Inflammatory macrophage treated with lipopolysaccharide for 1 hour (primary cell): ENCODE results near the gene GBP3.
"Not testable (repeated sequence)": the region's sequence is repeated elsewhere in the genome, so short reads cannot be mapped to it uniquely, and the experiment has no call there.

Experiments used
- DNase-seq, 2 donors: peaks; one replicate each; pipeline ENCODE4 v3.0.0-alpha.2; 2020 to 2022

The GBP3 gene

DNA sequence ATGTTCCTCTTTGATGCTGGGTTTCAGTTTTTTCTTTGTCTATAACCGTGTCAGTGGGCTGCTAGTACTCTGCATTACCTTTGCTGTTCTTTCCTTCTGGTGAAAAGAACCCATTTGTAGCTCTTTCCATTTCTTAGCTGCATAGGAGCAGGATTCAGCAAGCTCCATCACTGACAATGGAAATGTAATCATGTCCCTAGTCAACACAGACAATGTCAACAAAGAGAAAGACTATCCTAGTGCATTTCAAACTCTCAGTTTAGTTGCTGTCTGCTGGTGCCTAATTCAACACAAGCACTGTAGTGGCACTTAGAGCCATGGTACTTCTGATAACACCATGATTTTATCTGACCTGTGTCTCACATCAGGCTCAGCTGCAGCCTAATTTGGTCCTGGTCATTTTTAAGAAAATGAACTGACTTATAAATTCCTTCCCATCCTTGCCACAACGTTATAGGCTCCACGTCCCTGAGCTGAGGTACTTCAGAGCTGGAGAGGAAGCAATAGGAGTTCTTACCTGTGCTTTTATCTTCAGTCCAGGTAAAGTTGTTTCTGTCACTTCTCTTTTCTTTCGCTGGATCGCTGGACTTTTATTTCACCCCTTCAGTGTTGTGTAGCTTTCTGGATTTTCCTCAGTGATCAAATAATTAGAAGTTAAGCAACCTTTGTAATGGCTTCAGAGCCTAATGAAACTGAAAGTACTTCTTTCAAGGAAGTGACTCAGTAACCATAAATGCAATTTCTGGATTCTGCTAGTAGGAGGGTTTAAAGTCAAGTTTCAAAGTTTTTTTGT lies at the start of gene GBP3:
Gene GBP3 (minus strand): TSS at position 700 of the 793 bp plus-strand sequence. CDS start 2,145 bp downstream, outside the sequence.
- peak; percentile 95 for DNase-seq

GRCh38 chr1:89070509-89070908 lies 47.8 kb upstream of the GBP3 start:
- DNase-seq = no peak

DNA sequence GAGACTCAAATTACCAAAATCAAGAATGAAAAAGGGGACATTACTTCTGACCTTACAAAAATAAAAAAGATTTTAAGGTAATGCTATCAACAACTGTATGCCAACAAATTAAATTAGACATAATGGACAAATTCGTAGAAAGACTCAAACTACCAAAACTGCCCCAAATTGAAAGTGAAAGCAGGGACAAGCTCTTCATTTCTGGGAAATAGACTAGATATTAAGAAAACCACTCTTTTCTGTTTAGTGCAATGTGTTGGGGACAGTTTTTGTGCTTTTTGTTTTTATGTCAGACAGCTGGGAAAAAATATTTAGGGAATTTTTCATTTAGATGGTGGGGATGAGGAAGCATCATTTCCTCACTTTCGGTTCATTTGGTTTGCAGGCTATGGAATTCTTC lies 47.3 kb upstream of the GBP3 start:
- peak; percentile 58 to 65 for DNase-seq

DNA sequence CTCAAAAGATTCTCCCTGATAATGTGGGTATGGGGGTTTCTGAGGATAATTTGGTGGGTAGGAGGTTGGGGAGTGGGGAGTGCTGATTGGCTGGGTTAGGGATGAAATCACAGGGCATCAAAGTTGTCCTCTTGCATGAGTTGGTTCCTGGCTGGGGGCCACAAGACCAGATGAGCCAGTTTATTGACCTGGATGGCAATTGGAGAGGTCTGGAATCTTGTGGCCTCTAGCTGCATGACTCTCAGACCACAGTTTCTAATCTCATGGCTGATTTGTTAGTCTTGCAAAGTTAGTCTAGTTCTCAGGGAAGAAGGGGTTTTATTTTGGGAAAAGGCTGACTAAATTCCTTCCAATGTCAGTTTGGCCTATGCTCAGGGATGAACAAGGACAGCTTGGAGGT lies 45.6 kb upstream of the GBP3 start:
- DNase-seq = no peak

DNA sequence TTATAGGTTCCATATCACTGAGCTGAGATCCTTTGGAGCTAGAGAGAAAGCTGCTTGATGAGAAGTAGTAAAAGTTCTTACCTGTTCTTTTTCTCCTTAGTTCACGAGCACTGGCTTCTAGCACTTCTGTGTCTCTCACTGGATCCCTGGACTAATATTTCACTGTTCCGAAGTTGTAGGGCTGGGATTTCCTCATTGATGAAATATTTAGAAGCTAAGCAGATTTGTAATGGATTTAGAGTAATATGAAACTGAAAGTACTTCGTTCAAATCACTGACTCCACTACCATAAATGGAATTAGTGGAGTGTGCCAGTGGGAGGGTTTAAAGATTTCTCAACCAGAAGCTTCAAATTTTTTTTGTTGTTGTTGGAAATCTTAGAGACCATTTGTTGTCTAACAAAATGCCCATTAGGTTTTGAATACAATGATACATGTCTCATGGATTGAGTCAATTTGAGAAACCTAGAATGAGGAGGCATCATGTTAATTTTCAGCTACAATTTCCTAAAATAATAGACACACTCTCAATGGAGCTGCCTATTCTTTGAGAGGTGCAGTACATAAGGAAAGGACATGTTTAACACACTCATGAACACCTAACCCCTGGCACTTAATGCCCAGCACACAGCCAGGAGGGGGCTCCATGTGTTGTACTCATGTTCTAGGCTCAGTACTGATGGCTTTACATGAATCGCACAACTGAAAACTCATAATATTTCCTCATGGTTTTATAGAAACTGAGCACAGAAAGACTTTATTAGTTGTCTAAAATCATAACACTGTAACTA lies 42.6 kb upstream of the GBP3 start, which contains the start of gene GBP1:
Gene GBP1 (minus strand): TSS at position 130 of the 790 bp plus-strand sequence. CDS start 1,974 bp downstream, outside the sequence.
- DNase-seq = peak; percentile 95 to 96

- DNase-seq = peak in 1 of 2 donors; percentile 37
Observed at GRCh38 chr1:89064632-89065031, 42.0 kb upstream of the GBP3 start.

DNA sequence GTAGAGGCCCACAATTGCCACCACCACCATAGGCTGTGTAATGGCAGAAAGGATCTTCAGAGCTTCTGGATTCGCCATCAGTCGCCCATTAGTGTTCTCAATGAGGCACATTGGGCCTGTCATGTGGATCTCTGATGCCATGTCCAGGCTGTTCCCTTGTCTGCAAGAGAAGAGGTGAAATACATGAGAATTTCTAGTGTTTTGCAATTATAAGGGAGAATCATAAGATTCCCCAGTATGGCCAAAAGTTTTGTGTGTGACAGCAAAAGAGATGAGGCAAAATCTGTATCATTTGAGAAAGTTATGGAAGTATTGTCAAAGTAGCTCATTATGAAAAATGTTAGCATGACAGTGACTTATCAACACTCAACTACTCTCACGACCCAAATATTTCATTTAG lies 40.4 kb upstream of the GBP3 start:
- DNase-seq = peak; percentile 64 to 89

DNA sequence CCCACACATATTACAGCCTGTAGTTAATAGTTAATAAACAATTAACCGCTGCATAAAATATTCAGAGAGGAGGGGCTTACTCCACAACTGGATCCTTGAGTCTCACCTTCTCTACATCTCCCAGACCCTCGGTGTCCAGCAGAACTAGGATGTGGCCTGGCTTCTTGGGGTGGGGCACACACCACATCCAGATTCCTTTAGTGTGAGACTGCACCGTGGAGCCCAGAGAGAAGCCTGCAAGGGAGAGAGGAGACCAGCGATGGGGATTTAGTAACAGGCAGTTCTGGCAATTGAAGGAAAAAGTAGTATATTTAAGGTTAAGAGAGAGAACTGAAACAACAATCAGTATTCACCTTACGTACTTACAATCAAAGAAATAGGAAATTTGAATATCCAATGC lies 37.4 kb upstream of the GBP3 start:
- DNase-seq = no peak

- no peak for DNase-seq
Observed at GRCh38 chr1:89051955-89052312, 29.3 kb upstream of the GBP3 start.

- no peak for DNase-seq
Observed at GRCh38 chr1:89051300-89051954, 28.8 kb upstream of the GBP3 start.

DNA sequence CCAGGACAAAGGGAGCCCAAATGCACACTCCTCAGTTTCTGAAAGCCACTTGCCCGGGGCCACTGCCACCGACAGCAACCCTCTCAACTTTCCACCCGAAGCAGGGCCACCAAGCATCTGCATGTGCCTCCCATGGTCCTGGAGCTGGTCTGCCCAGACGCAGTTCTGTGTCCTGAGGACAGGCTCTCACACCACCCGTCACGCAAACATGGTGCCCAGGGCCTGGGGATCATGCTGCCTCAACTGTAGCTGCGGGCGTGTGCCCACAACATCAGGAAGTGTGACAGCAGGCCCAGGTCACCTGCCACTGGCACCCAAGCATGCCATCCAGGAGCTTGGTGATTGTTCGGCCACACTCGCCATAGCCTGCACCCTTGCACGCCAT lies 28.0 kb upstream of the GBP3 start:
- no peak for DNase-seq

- DNase-seq = not testable (repeated sequence)
Observed at GRCh38 chr1:89049901-89050648, 27.4 kb upstream of the GBP3 start.

GRCh38 chr1:89049187-89049586 lies 26.5 kb upstream of the GBP3 start:
- DNase-seq = not testable (repeated sequence)

GRCh38 chr1:89047734-89048133 lies 25.1 kb upstream of the GBP3 start:
- no peak for DNase-seq

- not testable (repeated sequence) for DNase-seq
Observed at GRCh38 chr1:89046318-89047183, 23.9 kb upstream of the GBP3 start.

GRCh38 chr1:89044970-89045721 lies 22.5 kb upstream of the GBP3 start:
- no peak for DNase-seq

DNA sequence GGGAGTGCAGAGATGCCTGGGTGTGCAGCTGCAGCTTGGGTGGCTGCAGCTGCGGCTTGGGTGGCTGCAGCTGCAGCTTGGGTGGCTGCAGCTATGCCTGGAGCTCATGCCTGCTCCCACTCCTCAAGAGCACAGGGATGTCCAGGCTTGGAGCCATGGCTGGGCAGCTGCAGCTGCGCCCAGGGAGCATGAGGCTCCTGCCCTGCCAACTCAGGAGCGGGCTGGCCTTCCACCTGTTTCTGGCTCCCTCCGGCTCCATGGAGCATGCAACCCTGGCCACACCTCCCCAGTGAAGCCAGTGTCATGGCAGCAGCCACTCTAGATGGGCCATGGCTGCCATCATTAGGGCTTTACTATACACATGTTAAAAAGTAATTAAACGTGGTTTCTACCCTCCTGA lies 21.3 kb upstream of the GBP3 start:
- DNase-seq = no peak

DNA sequence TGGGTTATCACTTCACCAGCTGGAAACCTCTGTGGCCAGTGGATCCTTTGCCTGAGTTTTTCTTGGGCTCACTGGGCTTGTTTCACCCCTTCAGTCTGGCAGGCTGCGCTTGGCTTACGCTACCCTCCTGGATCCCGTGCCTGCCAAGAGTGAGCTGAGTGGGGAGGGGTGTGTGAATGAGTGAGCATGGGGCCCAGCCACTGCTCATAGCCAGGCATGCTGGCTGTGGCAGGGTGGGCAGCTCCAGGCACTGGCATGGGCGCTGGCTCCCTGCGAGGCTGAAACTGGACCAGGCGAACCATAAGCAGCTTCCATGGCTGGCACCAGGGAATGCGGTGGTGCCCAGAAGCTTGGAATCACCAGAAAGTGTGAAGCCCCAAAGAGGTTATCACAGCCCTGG lies 19.8 kb upstream of the GBP3 start:
- DNase-seq = no peak

GRCh38 chr1:89041721-89042120 lies 19.1 kb upstream of the GBP3 start:
- DNase-seq = peak in 1 of 2 donors; percentile 83

DNA sequence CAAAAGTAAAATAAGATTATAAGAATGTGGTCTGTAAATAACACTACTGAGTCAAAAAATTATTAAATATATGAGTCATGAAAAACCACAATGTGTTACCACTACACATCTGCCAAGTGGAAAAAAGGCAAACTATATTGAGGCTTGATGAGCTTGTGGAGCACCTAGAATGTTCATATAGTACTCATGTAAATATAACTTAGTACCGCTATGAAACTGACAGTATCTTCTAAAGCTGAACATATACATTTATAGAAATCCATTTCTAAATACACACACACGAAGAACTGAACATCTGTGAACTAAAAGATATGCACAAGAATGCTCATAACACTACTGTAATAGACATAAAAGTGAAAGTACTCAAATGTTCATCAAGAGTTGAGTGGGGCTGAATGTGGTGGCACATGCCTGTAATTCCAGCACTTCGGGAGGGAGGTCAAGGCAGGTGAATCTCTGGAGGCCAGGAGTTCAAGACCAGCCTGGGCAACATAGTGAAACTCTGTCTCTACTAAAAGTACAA lies 18.5 kb upstream of the GBP3 start:
- no peak for DNase-seq

GRCh38 chr1:89040315-89040626 lies 17.6 kb upstream of the GBP3 start:
- DNase-seq = no peak
